ENCODE measurements around the gene DNALI1.
A peak's percentile ranks its signal among the peaks of the same experiment; 100 is the strongest.
"Not testable (repeated sequence)": the region's sequence is repeated elsewhere in the genome, so short reads cannot be mapped to it uniquely, and the experiment has no call there.

The DNALI1 gene

GRCh38 chr1:37515185-37516034 lies 41.3 kb upstream of the DNALI1 start:
- H2AFZ ChIP-seq = peak overlapping the region; percentile 99
- H3K27ac ChIP-seq = peak overlapping the region; percentile 89
- H3K9me3 ChIP-seq (ENCODE audit: control insufficient read depth, low read length) = no peaks in the 10 kb centered on the region
- H3K4me2 ChIP-seq (ENCODE audit: low read length) = peak overlapping the region; percentile 98
- TF ChIP-seq CTCF (IDR thresholded peaks at IDR 0.05) = no peak
- H3K4me1 ChIP-seq = peaks cover 3% of the 10 kb centered on the region
- no peaks in the 10 kb centered on the region for H3K36me3 ChIP-seq (ENCODE audit: control insufficient read depth, insufficient read depth, low read length)
- H3K4me3 ChIP-seq (ENCODE audit: low read depth, low read length) = peak overlapping the region; percentile 93
- H3K27me3 ChIP-seq (ENCODE audit: control insufficient read depth, insufficient read depth, low read length) = no peaks in the 10 kb centered on the region
- peaks cover 7% of the 10 kb centered on the region for H3K79me2 ChIP-seq
- peak overlapping the region; percentile 53 for H3K9ac ChIP-seq

DNA sequence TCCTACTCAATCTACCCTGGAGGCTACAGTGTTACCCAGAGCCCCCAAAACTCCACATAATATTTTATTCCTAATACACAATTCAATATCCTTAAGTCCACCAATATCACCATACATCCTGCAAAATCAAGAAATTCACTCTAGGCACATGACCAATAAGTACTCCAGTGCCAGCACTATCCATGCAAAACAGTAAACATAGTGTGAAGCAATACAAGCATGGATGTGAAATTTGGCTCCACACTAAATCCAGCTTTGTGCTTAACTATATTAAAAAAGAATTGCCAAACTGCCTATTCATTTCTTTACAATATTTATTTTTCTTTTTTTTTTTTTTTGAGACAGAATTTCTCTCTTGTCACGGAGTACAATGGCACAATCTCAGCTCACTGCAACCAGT lies 39.2 kb upstream of the DNALI1 start:
- Histone ChIP-seq H3K4me2 (ENCODE audit: low read length) (no peak overlapping the region), H3K9me3 (ENCODE audit: control insufficient read depth, low read length) (no peaks in the 10 kb centered on the region), H3K4me1 (peaks cover 3% of the 10 kb centered on the region), H3K9ac (no peak overlapping the region), H3K36me3 (ENCODE audit: control insufficient read depth, insufficient read depth, low read length) (no peaks in the 10 kb centered on the region), H3K27ac (no peak overlapping the region), H3K27me3 (ENCODE audit: control insufficient read depth, insufficient read depth, low read length) (no peaks in the 10 kb centered on the region), H2AFZ (no peak overlapping the region), H3K4me3 (ENCODE audit: low read depth, low read length) (no peak overlapping the region), H3K79me2 (peaks cover 7% of the 10 kb centered on the region)
- TF ChIP-seq CTCF (IDR thresholded peaks at IDR 0.05) = no peak

- H3K36me3 ChIP-seq (ENCODE audit: control insufficient read depth, insufficient read depth, low read length); H3K9ac ChIP-seq; H2AFZ ChIP-seq; H3K4me1 ChIP-seq; H3K79me2 ChIP-seq; H3K9me3 ChIP-seq (ENCODE audit: control insufficient read depth, low read length); H3K27ac ChIP-seq; H3K4me3 ChIP-seq (ENCODE audit: low read depth, low read length); H3K27me3 ChIP-seq (ENCODE audit: control insufficient read depth, insufficient read depth, low read length); H3K4me2 ChIP-seq (ENCODE audit: low read length): not testable (repeated sequence)
Measured at GRCh38 chr1:37518241-37518640, 38.5 kb upstream of the DNALI1 start.

DNA sequence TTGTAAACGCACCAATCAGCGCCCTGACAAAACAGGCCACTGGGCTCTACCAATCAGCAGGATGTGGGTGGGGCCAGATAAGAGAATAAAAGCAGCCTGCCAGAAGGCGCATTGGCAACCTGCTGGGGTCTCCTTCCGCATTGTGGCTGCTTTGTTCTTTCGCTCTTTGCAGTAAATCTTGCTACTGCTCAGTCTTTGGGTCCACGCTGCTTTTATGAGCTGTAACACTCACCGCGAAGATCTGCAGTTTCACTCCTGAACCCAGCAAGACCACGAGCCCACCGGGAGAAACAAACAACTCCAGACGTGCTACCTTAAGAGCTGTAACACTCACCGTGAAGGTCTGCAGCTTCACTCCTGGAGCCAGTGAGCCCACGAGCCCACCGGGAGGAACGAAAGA lies 37.8 kb upstream of the DNALI1 start:
- not testable (repeated sequence) for H3K9ac ChIP-seq; H3K4me2 ChIP-seq (ENCODE audit: low read length); H3K9me3 ChIP-seq (ENCODE audit: control insufficient read depth, low read length); H3K79me2 ChIP-seq; H3K27ac ChIP-seq; H3K27me3 ChIP-seq (ENCODE audit: control insufficient read depth, insufficient read depth, low read length); H3K4me3 ChIP-seq (ENCODE audit: low read depth, low read length); H3K36me3 ChIP-seq (ENCODE audit: control insufficient read depth, insufficient read depth, low read length); H3K4me1 ChIP-seq
- peak overlapping the region; percentile 66 for H2AFZ ChIP-seq

GRCh38 chr1:37519613-37520012 lies 37.1 kb upstream of the DNALI1 start:
- Histone ChIP-seq H3K9ac (no peak overlapping the region), H3K4me3 (ENCODE audit: low read depth, low read length) (no peak overlapping the region), H3K36me3 (ENCODE audit: control insufficient read depth, insufficient read depth, low read length) (no peaks in the 10 kb centered on the region), H2AFZ (no peak overlapping the region), H3K4me1 (no peaks in the 10 kb centered on the region), H3K4me2 (ENCODE audit: low read length) (no peak overlapping the region), H3K9me3 (ENCODE audit: control insufficient read depth, low read length) (no peaks in the 10 kb centered on the region), H3K27ac (no peak overlapping the region), H3K79me2 (no peaks in the 10 kb centered on the region), H3K27me3 (ENCODE audit: control insufficient read depth, insufficient read depth, low read length) (no peaks in the 10 kb centered on the region)
- no peak for TF ChIP-seq CTCF (IDR thresholded peaks at IDR 0.05)

- not testable (repeated sequence) for H3K9ac ChIP-seq; H3K4me3 ChIP-seq (ENCODE audit: low read depth, low read length); H3K9me3 ChIP-seq (ENCODE audit: control insufficient read depth, low read length); H2AFZ ChIP-seq; H3K4me1 ChIP-seq; H3K4me2 ChIP-seq (ENCODE audit: low read length); H3K27ac ChIP-seq; H3K79me2 ChIP-seq; H3K36me3 ChIP-seq (ENCODE audit: control insufficient read depth, insufficient read depth, low read length); H3K27me3 ChIP-seq (ENCODE audit: control insufficient read depth, insufficient read depth, low read length)
Measured at GRCh38 chr1:37529888-37530287, 26.9 kb upstream of the DNALI1 start.

DNA sequence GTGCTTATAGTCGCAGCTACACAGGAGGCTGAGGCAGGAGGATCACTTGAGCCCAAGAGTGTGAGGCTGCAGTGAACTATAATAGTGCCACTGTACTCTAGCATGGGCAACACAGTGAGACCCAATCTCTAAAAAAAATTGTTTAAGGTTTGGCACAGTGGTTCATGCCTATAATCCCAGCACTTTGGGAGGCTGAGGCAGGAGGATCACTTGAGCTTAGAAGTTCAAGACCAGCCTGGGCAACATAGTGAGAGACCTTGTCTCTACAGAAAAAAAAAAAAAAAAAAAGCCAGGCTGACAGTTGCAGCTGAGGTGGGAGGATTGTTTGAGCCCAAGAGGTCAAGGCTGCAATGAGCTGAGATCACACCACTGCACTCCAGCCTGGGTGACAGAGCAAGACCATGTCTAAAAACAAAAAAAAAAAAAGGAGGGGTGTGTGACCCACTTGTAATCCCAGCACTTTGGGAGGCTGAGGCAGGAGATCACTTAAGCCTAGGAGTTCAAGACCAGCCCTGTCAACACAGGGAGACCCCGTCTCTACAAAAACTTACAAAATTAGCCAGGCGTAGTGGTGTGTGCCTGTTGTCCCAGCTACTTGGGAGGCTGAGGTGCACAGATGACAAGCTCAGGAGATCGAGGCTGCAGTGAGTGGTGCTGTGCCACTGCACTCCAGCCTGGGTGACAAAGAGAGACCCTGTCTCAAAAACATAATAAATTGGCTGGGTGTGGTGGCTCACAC lies 24.2 kb upstream of the DNALI1 start:
- not testable (repeated sequence) for H3K4me2 ChIP-seq (ENCODE audit: low read length); H3K27me3 ChIP-seq (ENCODE audit: control insufficient read depth, insufficient read depth, low read length); H3K9ac ChIP-seq

More for the DNA sequence above, 24.2 kb upstream of the DNALI1 start:
- H3K79me2 ChIP-seq; H2AFZ ChIP-seq; H3K4me1 ChIP-seq; H3K36me3 ChIP-seq (ENCODE audit: control insufficient read depth, insufficient read depth, low read length); H3K27ac ChIP-seq; H3K4me3 ChIP-seq (ENCODE audit: low read depth, low read length); H3K9me3 ChIP-seq (ENCODE audit: control insufficient read depth, low read length): not testable (repeated sequence)

All from parathyroid adenoma (tissue), 2 donors.